K562 (cell line): Measurements from ENCODE around the gene TMEM187. TPM values are rescaled to one million over a fixed set of nuclear protein-coding genes. Genes with fewer than 3 reads are reported as not detected.

Experiments used
- ATAC-seq: fragments of 200-7000 bp; cut with Tn5 transposase; 3 replicates; pipeline ENCODE4 v1.9.1; 2020; ENCODE audit warnings: moderate library complexity
- BruUV-seq: library from RNA; stranded (reverse); fragments of 400-500 nt; replicated peaks from 2 replicates; lab custom pipeline; 2021; lab: Mats Ljungman, UMichigan
- CTCF ChIA-PET: fragments of 300-600 bp; formaldehyde crosslinking; extraction: SDS; loops from one replicate; lab custom pipeline; 2021; ENCODE audit warnings: low intra/inter-chr PET ratio; lab: Yijun Ruan, JAX
- POLR2A ChIA-PET: fragments of 300-600, 350-650 bp; sonication (Branson Sonifier 250); formaldehyde crosslinking; extraction: SDS; loops from one replicate; lab custom pipeline; 2021; ENCODE audit warnings: antibody characterized with exemption, inconsistent platforms; lab: Yijun Ruan, JAX
- DNase-seq, 4 experiments: peaks; one replicate each; pipeline versions ENCODE4 v3.0.0 to v3.0.0-alpha.2; 2011 to 2018; ENCODE audit warnings: low spot score in 3 of 4, mixed read lengths in 3 of 4; ENCODE audit errors: extremely low read depth in 1 of 4
- FAIRE-seq: peaks from 2 replicates; lab custom pipeline; 2011; peaks lifted over from hg19 to GRCh38; lab: Jason Lieb, UNC
- H2AFZ ChIP-seq: 2 replicates; pipeline ENCODE4 v1.6.0; 2011; ENCODE audit warnings: low read depth, low read length, control low read depth, inconsistent platforms
- H3K27ac ChIP-seq: fragments of 200-600 bp; 3 replicates; pipeline ENCODE4 v1.8.0; 2011; ENCODE audit warnings: low read depth, mild to moderate bottlenecking, control low read depth, inconsistent platforms, low read length, moderate library complexity, mixed read lengths; ENCODE audit errors: extremely low read depth
- H3K27me3 ChIP-seq, 2 experiments: fragments of 300-600 bp in 1 of 2; 2 replicates in 1 of 2; 3 replicates in 1 of 2; pipeline versions ENCODE4 v1.6.0 to v1.8.0; 2011; ENCODE audit warnings: inconsistent platforms in 2 of 2, low read length in 2 of 2, mild to moderate bottlenecking in 1 of 2, mixed read lengths in 1 of 2, moderate library complexity in 1 of 2; ENCODE audit not compliant: control insufficient read depth in 2 of 2, insufficient read depth in 2 of 2
- H3K36me3 ChIP-seq: fragments of 300-600 bp; 3 replicates; pipeline ENCODE4 v1.8.0; 2011; ENCODE audit warnings: mild to moderate bottlenecking, low read length, inconsistent platforms; ENCODE audit not compliant: control insufficient read depth, insufficient read depth
- H3K4me1 ChIP-seq, 2 experiments: fragments of 200-600 bp in 1 of 2; replicated peaks in 1 of 2; 2 replicates in 1 of 2; 3 replicates in 1 of 2; pipeline versions ENCODE4 v1.5.1 to v1.8.0; 2011; ENCODE audit warnings: inconsistent platforms in 2 of 2, low read length in 2 of 2, mild to moderate bottlenecking in 1 of 2, mixed read lengths in 1 of 2, moderate library complexity in 1 of 2; ENCODE audit not compliant: control insufficient read depth in 2 of 2, insufficient read depth in 2 of 2
- H3K4me2 ChIP-seq: 2 replicates; pipeline ENCODE4 v1.6.1; 2011; ENCODE audit warnings: low read length, control low read depth, inconsistent platforms, mixed read lengths; ENCODE audit not compliant: insufficient read depth
- H3K4me3 ChIP-seq: fragments of 200-600 bp; sonication (generic), shearing (Covaris generic); 2 replicates; pipeline ENCODE4 v1.5.1; 2016; ENCODE audit warnings: control low read depth, inconsistent platforms
- H3K79me2 ChIP-seq: fragments of 200-600 bp; 3 replicates; pipeline ENCODE4 v1.8.0; 2011; ENCODE audit warnings: low read length, inconsistent platforms; ENCODE audit not compliant: control insufficient read depth, insufficient read depth
- H3K9ac ChIP-seq, 2 experiments: 2 replicates each; pipeline versions ENCODE4 v1.6.0 to v1.6.1; 2011; ENCODE audit warnings: low read depth in 2 of 2, low read length in 2 of 2, control low read depth in 1 of 2, inconsistent platforms in 1 of 2, mild to moderate bottlenecking in 1 of 2, mixed read lengths in 1 of 2; ENCODE audit not compliant: insufficient read depth in 1 of 2
- H3K9me1 ChIP-seq: one replicate; pipeline ENCODE4 v1.6.0; 2011; ENCODE audit warnings: inconsistent platforms, mild to moderate bottlenecking, low read length, moderate library complexity; ENCODE audit not compliant: control insufficient read depth, insufficient read depth
- H3K9me3 ChIP-seq: replicated peaks from 2 replicates; pipeline ENCODE4 v1.5.1; 2011; ENCODE audit warnings: low read depth, low read length, inconsistent platforms; ENCODE audit not compliant: control insufficient read depth, insufficient read depth
- H4K20me1 ChIP-seq: replicated peaks from 2 replicates; pipeline ENCODE4 v1.6.1; 2011; ENCODE audit warnings: low read length, inconsistent platforms, mixed read lengths; ENCODE audit not compliant: control insufficient read depth, insufficient read depth
- FOXA1 ChIP-seq: fragments of 450-650 bp; IDR thresholded peaks from 2 replicates; pipeline ENCODE4 v1.6.1; 2016; ENCODE audit warnings: mild to moderate bottlenecking, borderline replicate concordance
- MCM2 ChIP-seq: fragments of 450-650 bp; IDR thresholded peaks from 2 replicates; pipeline ENCODE4 v1.6.1; 2017; ENCODE audit warnings: low read depth, mild to moderate bottlenecking
- MYC ChIP-seq, 2 experiments: fragments of 250-450 bp in 1 of 2; sonication (Bioruptor Pico) in 1 of 2; IDR thresholded peaks; 2 replicates each; pipeline versions ENCODE4 v1.5.1 to v1.6.1; 2012 to 2021; ENCODE audit warnings: low read depth in 2 of 2, borderline replicate concordance in 1 of 2, improper control_type of control experiment in 1 of 2, low read length in 1 of 2, mild to moderate bottlenecking in 1 of 2, moderate library complexity in 1 of 2
- NCOR1 ChIP-seq: fragments of 450-650 bp; IDR thresholded peaks from 2 replicates; pipeline ENCODE4 v1.6.1; 2016; ENCODE audit warnings: mild to moderate bottlenecking, moderate library complexity
- POLR2AphosphoS5 ChIP-seq: IDR thresholded peaks from 2 replicates; pipeline ENCODE4 v1.6.1; 2011; ENCODE audit warnings: mild to moderate bottlenecking, low read depth, low read length, moderate library complexity; ENCODE audit not compliant: control insufficient read depth, insufficient read depth
- RHOXF2B ChIP-seq: fragments of 250-450 bp; sonication (Bioruptor Pico); conservative IDR thresholded peaks from 2 replicates; pipeline ENCODE4 v1.5.1; 2021
- TAF9B ChIP-seq: fragments of 450-650 bp; IDR thresholded peaks from 2 replicates; pipeline ENCODE4 v1.6.1; 2018; ENCODE audit warnings: mild to moderate bottlenecking; ENCODE audit not compliant: partially characterized antibody
- ZNF224 ChIP-seq: sonication (generic); formaldehyde crosslinking; IDR thresholded peaks from 2 replicates; pipeline ENCODE4 v1.8.0; 2022; ENCODE audit warnings: mild to moderate bottlenecking, missing genetic modification reagents
- ZNF311 ChIP-seq: fragments of 250-450 bp; sonication (Bioruptor Pico); IDR thresholded peaks from 2 replicates; pipeline ENCODE4 v1.4.0; 2020; ENCODE audit warnings: mild to moderate bottlenecking, moderate library complexity
- ZNF347 ChIP-seq: fragments of 450-650 bp; formaldehyde crosslinking; IDR thresholded peaks from 2 replicates; pipeline ENCODE4 v1.4.0; 2020; ENCODE audit warnings: low read depth, mild to moderate bottlenecking, moderate library complexity
- ZSCAN29 ChIP-seq: fragments of 450-650 bp; IDR thresholded peaks from 2 replicates; pipeline ENCODE4 v1.6.1; 2017
- WGBS: fragments of 100-300 bp; shearing (Covaris generic); methylation state at CpG from one replicate; pipeline ENCODE4 v1.1.6; 2016; ENCODE audit warnings: low coverage, mixed read lengths; ENCODE audit not compliant: insufficient coverage; ENCODE audit errors: missing lambda C conversion rate; 5-methylcytosine and 5-hydroxymethylcytosine counted together
- in situ Hi-C: fragments of 300-500 bp; cut with MboI; formaldehyde crosslinking; loops from 4 replicates; pipeline ENCODE4 v1.15.0; 2018; ENCODE audit warnings: inconsistent platforms, mixed read lengths
- intact Hi-C: fragments of 100-400 bp; cut with micrococcal nuclease; formaldehyde crosslinking; loops from 2 replicates; pipeline ENCODE4 v1.14.2; 2022
- polyA plus RNA-seq, 8 experiments: library from polyadenylated mRNA; depleted of rRNA in 4 of 8; stranded (reverse) in 5 of 8; unstranded in 3 of 8; fragments of >200 nt; fragmentation: Nextera tagmentation in 2 of 8; fragmentation: Illumina TruSeq in 1 of 8; extraction: Ambion mirVana in 2 of 8; extraction: Trizol in 1 of 8; gene quantifications; 2 replicates each; pipeline versions ENCODE4 v1.2.1 to v1.2.3, GENCODE V29; 2011 to 2014; ENCODE audit warnings: inconsistent platforms in 1 of 8, missing spikeins in 1 of 8
- total RNA-seq, 7 experiments: library from RNA; depleted of rRNA in 6 of 7; stranded (reverse); fragments of >200 nt in 6 of 7; fragmentation: Illumina TruSeq in 2 of 7; extraction: Trizol in 2 of 7; gene quantifications; 2 replicates each; pipeline versions ENCODE4 v1.2.1 to v1.2.3, GENCODE V29; 2011 to 2021; ENCODE audit warnings: low replicate concordance in 1 of 7
- TF ChIP-seq, protein P1 (sequence below): sonication (generic); formaldehyde crosslinking; IDR thresholded peaks from 2 replicates; pipeline ENCODE4 v1.8.0; 2023; ENCODE audit warnings: mild to moderate bottlenecking, missing genetic modification reagents
- TF ChIP-seq, protein P2 (sequence below): fragments of 450-650 bp; formaldehyde crosslinking; IDR thresholded peaks from 2 replicates; pipeline ENCODE4 v1.4.0; 2020; ENCODE audit warnings: mild to moderate bottlenecking, moderate library complexity
- TF ChIP-seq, protein P3 (sequence below): IDR thresholded peaks from 2 replicates; pipeline ENCODE4 v1.6.1; 2011; ENCODE audit not compliant: insufficient read length; ENCODE audit errors: extremely low read depth

The TMEM187 gene
- total and polyA plus RNA-seq, 9 of the 15 experiments (the other 6 are each of a cell fraction or from before 2014, with no cell fraction given) = 0.13 to 6.4 (median 1.6) TPM

DNA sequence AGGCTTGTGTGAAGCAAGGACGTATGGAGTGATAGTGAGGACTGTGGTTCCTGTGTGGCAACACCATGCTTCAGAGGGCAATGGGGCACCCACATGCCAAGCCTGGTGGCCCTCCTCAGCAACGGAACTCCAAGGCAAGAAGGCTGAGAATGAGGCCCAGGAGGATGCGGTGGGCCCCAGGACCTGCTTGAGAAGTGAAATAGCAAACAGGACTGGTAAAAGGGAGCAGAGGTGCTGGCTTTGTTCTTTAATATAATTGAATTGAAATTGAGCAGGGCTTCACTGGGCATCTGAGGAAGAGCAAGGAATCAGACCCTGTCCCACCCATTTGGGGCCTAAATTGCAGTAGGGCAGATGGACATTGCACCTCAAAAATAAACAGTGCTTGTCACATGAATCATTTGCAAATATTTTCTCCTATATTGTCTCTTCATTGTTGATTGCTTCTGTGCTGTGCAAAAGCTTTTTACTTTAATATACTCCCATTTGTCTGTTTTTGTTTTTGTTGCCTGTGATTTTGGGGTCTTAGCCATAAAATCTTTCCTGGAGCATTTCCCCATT is 2.3 kb downstream of the TMEM187 start:
- 83% methylated on average over 3 of the region's 3 CpGs for WGBS
- intact Hi-C loops = no loop called here
- no peak overlapping the region; the same call in 2 of the 3 replicates for H3K27ac ChIP-seq
- FAIRE-seq (no peak), ATAC-seq (no peak), DNase-seq (no peak)
- H4K20me1 ChIP-seq = peaks cover 1% of the 10 kb centered on the region
- TF ChIP-seq MCM2 (no peak), ZNF311 (CRISPR knock-in tag) (no peak), RHOXF2B (CRISPR knock-in tag) (no peak), TAF9B (no peak), ZNF347 (CRISPR knock-in tag) (no peak), NCOR1 (no peak), ZNF224 (no peak), FOXA1 (no peak), POLR2AphosphoS5 (no peak), ZSCAN29 (no peak), MYC (IDR thresholded peaks at IDR 0.05; ENCODE audit: low read depth, low read length) (no peak), MYC (CRISPR knock-in tag; IDR thresholded peaks at IDR 0.05; ENCODE audit: borderline replicate concordance, low read depth) (no peak)
- TF ChIP-seq, protein P1, sequence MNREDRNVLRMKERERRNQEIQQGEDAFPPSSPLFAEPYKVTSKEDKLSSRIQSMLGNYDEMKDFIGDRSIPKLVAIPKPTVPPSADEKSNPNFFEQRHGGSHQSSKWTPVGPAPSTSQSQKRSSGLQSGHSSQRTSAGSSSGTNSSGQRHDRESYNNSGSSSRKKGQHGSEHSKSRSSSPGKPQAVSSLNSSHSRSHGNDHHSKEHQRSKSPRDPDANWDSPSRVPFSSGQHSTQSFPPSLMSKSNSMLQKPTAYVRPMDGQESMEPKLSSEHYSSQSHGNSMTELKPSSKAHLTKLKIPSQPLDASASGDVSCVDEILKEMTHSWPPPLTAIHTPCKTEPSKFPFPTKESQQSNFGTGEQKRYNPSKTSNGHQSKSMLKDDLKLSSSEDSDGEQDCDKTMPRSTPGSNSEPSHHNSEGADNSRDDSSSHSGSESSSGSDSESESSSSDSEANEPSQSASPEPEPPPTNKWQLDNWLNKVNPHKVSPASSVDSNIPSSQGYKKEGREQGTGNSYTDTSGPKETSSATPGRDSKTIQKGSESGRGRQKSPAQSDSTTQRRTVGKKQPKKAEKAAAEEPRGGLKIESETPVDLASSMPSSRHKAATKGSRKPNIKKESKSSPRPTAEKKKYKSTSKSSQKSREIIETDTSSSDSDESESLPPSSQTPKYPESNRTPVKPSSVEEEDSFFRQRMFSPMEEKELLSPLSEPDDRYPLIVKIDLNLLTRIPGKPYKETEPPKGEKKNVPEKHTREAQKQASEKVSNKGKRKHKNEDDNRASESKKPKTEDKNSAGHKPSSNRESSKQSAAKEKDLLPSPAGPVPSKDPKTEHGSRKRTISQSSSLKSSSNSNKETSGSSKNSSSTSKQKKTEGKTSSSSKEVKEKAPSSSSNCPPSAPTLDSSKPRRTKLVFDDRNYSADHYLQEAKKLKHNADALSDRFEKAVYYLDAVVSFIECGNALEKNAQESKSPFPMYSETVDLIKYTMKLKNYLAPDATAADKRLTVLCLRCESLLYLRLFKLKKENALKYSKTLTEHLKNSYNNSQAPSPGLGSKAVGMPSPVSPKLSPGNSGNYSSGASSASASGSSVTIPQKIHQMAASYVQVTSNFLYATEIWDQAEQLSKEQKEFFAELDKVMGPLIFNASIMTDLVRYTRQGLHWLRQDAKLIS = no peak
- TF ChIP-seq, protein P2, sequence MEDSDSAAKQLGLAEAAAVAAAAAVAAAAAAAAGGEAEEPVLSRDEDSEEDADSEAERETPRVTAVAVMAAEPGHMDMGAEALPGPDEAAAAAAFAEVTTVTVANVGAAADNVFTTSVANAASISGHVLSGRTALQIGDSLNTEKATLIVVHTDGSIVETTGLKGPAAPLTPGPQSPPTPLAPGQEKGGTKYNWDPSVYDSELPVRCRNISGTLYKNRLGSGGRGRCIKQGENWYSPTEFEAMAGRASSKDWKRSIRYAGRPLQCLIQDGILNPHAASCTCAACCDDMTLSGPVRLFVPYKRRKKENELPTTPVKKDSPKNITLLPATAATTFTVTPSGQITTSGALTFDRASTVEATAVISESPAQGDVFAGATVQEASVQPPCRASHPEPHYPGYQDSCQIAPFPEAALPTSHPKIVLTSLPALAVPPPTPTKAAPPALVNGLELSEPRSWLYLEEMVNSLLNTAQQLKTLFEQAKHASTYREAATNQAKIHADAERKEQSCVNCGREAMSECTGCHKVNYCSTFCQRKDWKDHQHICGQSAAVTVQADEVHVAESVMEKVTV (CRISPR knock-in tag) = no peak
- TF ChIP-seq, protein P3, sequence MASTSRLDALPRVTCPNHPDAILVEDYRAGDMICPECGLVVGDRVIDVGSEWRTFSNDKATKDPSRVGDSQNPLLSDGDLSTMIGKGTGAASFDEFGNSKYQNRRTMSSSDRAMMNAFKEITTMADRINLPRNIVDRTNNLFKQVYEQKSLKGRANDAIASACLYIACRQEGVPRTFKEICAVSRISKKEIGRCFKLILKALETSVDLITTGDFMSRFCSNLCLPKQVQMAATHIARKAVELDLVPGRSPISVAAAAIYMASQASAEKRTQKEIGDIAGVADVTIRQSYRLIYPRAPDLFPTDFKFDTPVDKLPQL = no peak
- peaks cover 38% of the 10 kb centered on the region for H3K79me2 ChIP-seq
- BruUV-seq = no TSS peak
- no peaks in the 10 kb centered on the region for H3K9me3 ChIP-seq
- H3K27me3 ChIP-seq = no peaks in the 10 kb centered on the region
- peaks cover 13 to 31% of the 10 kb centered on the region in 2 experiments; a peak in 4 of 5 replicates for H3K4me1 ChIP-seq
- H3K4me2 ChIP-seq = peak overlapping the region; percentile 91; the same call in 1 of the 2 replicates
- POLR2A ChIA-PET = interaction anchor here (0.8 to 1.0 kb wide), 3 partner anchors 9 to 273 kb away, joined by 3 to 4 read pairs (median 3); no protein-coding TSS in a partner anchor
- no peaks in the 10 kb centered on the region for H3K9me1 ChIP-seq
- no peak overlapping the region for H3K4me3 ChIP-seq
- CTCF ChIA-PET = interaction anchor here (0.6 kb wide), 1 partner anchor 45 kb away, joined by 5 read pairs; the partner anchor contains the start of gene IRAK1
- H3K9ac ChIP-seq = peak overlapping the region in 1 of 2 experiments; percentile 99; a peak in 2 of 4 replicates
- H2AFZ ChIP-seq = no peak overlapping the region
- peaks cover under 1% of the 10 kb centered on the region; the same call in 2 of the 3 replicates for H3K36me3 ChIP-seq
- in situ Hi-C loops = no loop called here
